ENCODE measurements around the gene SPTB. TPM values are rescaled to one million over a fixed set of nuclear protein-coding genes. Genes with fewer than 3 reads are reported as not detected.

Gene SPTB
- 10 to 100 TPM in 1 of 7 donors, 1 to 10 TPM in 5, under 1 TPM in 1; 0.94 to 20.9 (median 4.6) TPM for total RNA-seq
- polyA plus RNA-seq, result 1 to 10 TPM in 1 of 3 donors, under 1 TPM in 2; 0.06 to 1.6 (median 0.17) TPM
- long read RNA-seq, donor 1, partial matches to known transcripts, result 0 of 1 reads
- long read RNA-seq, donor 1, other reads (novel, unspliced or antisense), result 0 of 1 reads
- long read RNA-seq, donor 2, full-length matches to known transcripts, result 1 of 7 reads
- long read RNA-seq, donor 2, partial matches to known transcripts, result 6 of 7 reads
- long read RNA-seq, donor 2, other reads (novel, unspliced or antisense), result 0 of 7 reads

- Histone ChIP-seq H3K27me3 (replicated peaks in 1 of 7) (peaks cover 0 to 59% (median 32%) of the 10 kb centered on the region in 7 donors), H3K9me3 (no peaks in the 10 kb centered on the region), H3K4me3 (peak within 1 kb of the TSS; percentile 60 to 86 (median 68)), H3K36me3 (no peaks in the 10 kb centered on the region), H3K4me1 (peaks cover 7 to 25% (median 17%) of the 10 kb centered on the region in 6 donors), H3K27ac (peak within 1 kb of the TSS in 3 of 8 donors; percentile 2 to 43 (median 8))
- WGBS, 5 donors, result 0 to 1% (median 1%) methylated on average over 13 to 61 of the region's 61 CpGs
- intact Hi-C loops (cut with DNase I; ENCODE audit: low total_unique reads), result no loop called here
- TF ChIP-seq POLR2AphosphoS5 (IDR thresholded peaks at IDR 0.05) (no peak), POLR2A (IDR thresholded peaks at IDR 0.05) (no peak), CTCF (IDR thresholded peaks at IDR 0.05 in 8 of 11, conservative IDR thresholded peaks at IDR 0.05 in 3 of 11) (no peak)
- peak; percentile 81 for DNase-seq
Measured at GRCh38 chr14:64879635-64880220, at the start of gene SPTB. Gene SPTB (minus strand): TSS chr14:64879907. CDS start chr14:64823094, 56,813 bp downstream.

GRCh38 chr14:64929014-64929359 is 49.3 kb upstream of the SPTB start:
- intact Hi-C loops (cut with DNase I; ENCODE audit: low total_unique reads), result no loop called here
- peaks cover 13 to 76% (median 28%) of the 10 kb centered on the region in 6 donors for H3K4me1 ChIP-seq
- no peaks in the 10 kb centered on the region for H3K27me3 ChIP-seq (replicated peaks in 1 of 7)
- 83 to 96% (median 93%) methylated on average over 3 of the region's 3 CpGs for WGBS, 5 donors
- H3K27ac ChIP-seq, result peak overlapping the region; percentile 29 to 75 (median 66)
- H3K4me3 ChIP-seq, result no peak overlapping the region
- H3K9me3 ChIP-seq, result no peaks in the 10 kb centered on the region
- peaks cover 0 to 100% (median 70%) of the 10 kb centered on the region in 6 donors for H3K36me3 ChIP-seq
- TF ChIP-seq POLR2AphosphoS5 (IDR thresholded peaks at IDR 0.05) (no peak), POLR2A (IDR thresholded peaks at IDR 0.05) (no peak), CTCF (IDR thresholded peaks at IDR 0.05 in 8 of 11, conservative IDR thresholded peaks at IDR 0.05 in 3 of 11) (no peak)
- no peak for DNase-seq

GRCh38 chr14:64928239-64929013 is 48.7 kb upstream of the SPTB start:
- Histone ChIP-seq H3K36me3 (peaks cover 0 to 99% (median 71%) of the 10 kb centered on the region in 6 donors), H3K27me3 (replicated peaks in 1 of 7) (no peaks in the 10 kb centered on the region), H3K4me1 (peaks cover 13 to 80% (median 28%) of the 10 kb centered on the region in 6 donors), H3K4me3 (no peak overlapping the region), H3K27ac (peak overlapping the region; percentile 49 to 75 (median 66)), H3K9me3 (no peaks in the 10 kb centered on the region)
- no peak for DNase-seq
- 46 to 53% (median 50%) methylated on average over 7 of the region's 7 CpGs for WGBS, 5 donors
- intact Hi-C loops (cut with DNase I; ENCODE audit: low total_unique reads), result no loop called here
- TF ChIP-seq CTCF (IDR thresholded peaks at IDR 0.05 in 8 of 11, conservative IDR thresholded peaks at IDR 0.05 in 3 of 11) (no peak), POLR2AphosphoS5 (IDR thresholded peaks at IDR 0.05) (no peak), POLR2A (IDR thresholded peaks at IDR 0.05) (no peak)
